Measurements from ENCODE around the gene CHURC1. TPM values are rescaled to one million over a fixed set of nuclear protein-coding genes. Genes with fewer than 3 reads are reported as not detected.

Gene CHURC1
- total RNA-seq, 2 experiments from 2014 or later, result 49.3 to 57.9 TPM

GRCh38 chr14:64918216-64918615 is 4.0 kb downstream of the CHURC1 start:
- no peak overlapping the region for H3K4me3 Mint-ChIP-seq

DNA sequence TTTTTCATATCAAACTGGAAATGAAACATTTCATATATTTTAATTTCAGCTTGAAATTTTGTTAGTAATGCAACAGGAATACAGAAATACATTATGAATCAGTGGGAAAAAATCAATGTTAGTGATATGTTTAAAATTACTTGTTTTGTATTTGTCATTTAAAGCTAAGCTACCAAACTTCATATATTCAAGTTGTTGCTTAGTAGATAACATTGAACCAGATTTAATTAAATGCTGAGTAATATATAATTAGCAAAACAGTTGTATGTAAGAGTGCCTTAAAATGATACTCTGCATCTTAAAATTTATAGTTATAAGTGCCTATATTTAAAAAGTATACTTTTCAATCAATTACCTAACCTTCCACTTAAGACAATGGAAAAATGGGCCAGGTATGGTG is 5.0 kb downstream of the CHURC1 start:
- Mint-ChIP-seq H3K9me3 (ENCODE audit: low read depth) (no peaks in the 10 kb centered on the region), H3K27ac (no peak overlapping the region), H3K36me3 (peaks cover 45% of the 10 kb centered on the region), H3K4me3 (no peak overlapping the region), H3K4me1 (peaks cover 49% of the 10 kb centered on the region), H3K27me3 (no peaks in the 10 kb centered on the region)
- ATAC-seq, result no peak
- CTCF ChIA-PET, result no interaction called here
- DNase-seq, result no peak

More at GRCh38 chr14:64918216-64918615, 4.0 kb downstream of the CHURC1 start:
- peaks cover 51% of the 10 kb centered on the region for H3K4me1 Mint-ChIP-seq
- no peak overlapping the region for H3K27ac Mint-ChIP-seq
- H3K27me3 Mint-ChIP-seq, result no peaks in the 10 kb centered on the region
- CTCF ChIA-PET, result interaction anchor here (0.6 kb wide), 1 partner anchor 153 kb away, joined by 3 read pairs; no protein-coding TSS in a partner anchor
- H3K36me3 Mint-ChIP-seq, result peaks cover 39% of the 10 kb centered on the region
- DNase-seq, result no peak
- no peak for ATAC-seq
- H3K9me3 Mint-ChIP-seq (ENCODE audit: low read depth), result no peaks in the 10 kb centered on the region

- CTCF ChIA-PET, result no interaction called here
- ATAC-seq (no peak), DNase-seq (no peak)
- Mint-ChIP-seq H3K27ac (no peak overlapping the region), H3K4me3 (no peak overlapping the region), H3K36me3 (peaks cover 48% of the 10 kb centered on the region), H3K9me3 (ENCODE audit: low read depth) (no peaks in the 10 kb centered on the region), H3K27me3 (no peaks in the 10 kb centered on the region), H3K4me1 (peaks cover 49% of the 10 kb centered on the region)
These were observed 5.4 kb downstream of the CHURC1 start for GRCh38 chr14:64919618-64920017.

- peaks cover 48% of the 10 kb centered on the region for H3K36me3 Mint-ChIP-seq
- no peak overlapping the region for H3K27ac Mint-ChIP-seq
- ATAC-seq, result no peak
- no peak for DNase-seq
- CTCF ChIA-PET, result interaction anchor here (1.0 kb wide), 1 partner anchor 33 kb away, joined by 3 read pairs; no protein-coding TSS in a partner anchor
- no peaks in the 10 kb centered on the region for H3K27me3 Mint-ChIP-seq
- no peaks in the 10 kb centered on the region for H3K9me3 Mint-ChIP-seq (ENCODE audit: low read depth)
- no peak overlapping the region for H3K4me3 Mint-ChIP-seq
- H3K4me1 Mint-ChIP-seq, result peaks cover 42% of the 10 kb centered on the region
These were observed 6.2 kb downstream of the CHURC1 start for GRCh38 chr14:64920465-64920864.

DNA sequence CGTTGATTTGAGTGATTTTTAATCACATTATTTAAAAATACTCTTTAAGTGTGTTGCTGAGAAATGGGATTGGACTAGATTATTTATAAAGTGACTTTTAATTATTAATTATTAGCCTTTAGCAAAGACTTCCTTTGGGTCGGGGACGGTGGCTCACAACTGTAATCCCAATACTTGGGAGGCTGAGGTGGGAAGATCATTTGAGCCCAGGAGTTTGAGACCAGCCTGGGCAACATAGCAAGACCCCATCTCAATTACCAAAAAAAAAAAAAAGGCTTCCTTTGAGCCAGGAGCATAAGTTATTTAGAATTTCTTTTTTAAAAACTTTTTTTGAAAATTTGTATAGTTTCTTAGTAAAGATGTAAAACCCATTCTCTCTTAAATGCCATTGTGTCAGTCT is 8.8 kb downstream of the CHURC1 start:
- no peaks in the 10 kb centered on the region for H3K9me3 Mint-ChIP-seq (ENCODE audit: low read depth)
- peaks cover 48% of the 10 kb centered on the region for H3K36me3 Mint-ChIP-seq
- H3K4me1 Mint-ChIP-seq, result peaks cover 34% of the 10 kb centered on the region
- H3K4me3 Mint-ChIP-seq, result no peak overlapping the region
- H3K27ac Mint-ChIP-seq, result no peak overlapping the region
- H3K27me3 Mint-ChIP-seq, result no peaks in the 10 kb centered on the region
- DNase-seq (no peak), ATAC-seq (no peak)
- CTCF ChIA-PET, result interaction anchor here (1.0 kb wide), 1 partner anchor 17 kb away, joined by 3 read pairs; no protein-coding TSS in a partner anchor

GRCh38 chr14:64926398-64926995 is 12.2 kb downstream of the CHURC1 start:
- CTCF ChIA-PET, result interaction anchor here (1.7 to 2.2 kb wide), 2 partner anchors 11 to 12 kb away, joined by 4 to 11 read pairs; partner anchors contain the start of gene CHURC1
- Mint-ChIP-seq H3K4me1 (peaks cover 29% of the 10 kb centered on the region), H3K9me3 (ENCODE audit: low read depth) (no peaks in the 10 kb centered on the region), H3K27ac (no peak overlapping the region), H3K36me3 (peaks cover 44% of the 10 kb centered on the region), H3K4me3 (no peak overlapping the region), H3K27me3 (no peaks in the 10 kb centered on the region)
- no peak for DNase-seq
- ATAC-seq, result no peak

GRCh38 chr14:64927031-64927430 is 12.8 kb downstream of the CHURC1 start:
- CTCF ChIA-PET, result interaction anchor here (1.2 to 2.2 kb wide), 3 partner anchors 9 to 104 kb away, joined by 3 to 11 read pairs (median 5); partner anchors contain the start of gene CHURC1
- H3K27me3 Mint-ChIP-seq, result no peaks in the 10 kb centered on the region
- no peak for ATAC-seq
- no peak overlapping the region for H3K27ac Mint-ChIP-seq
- H3K36me3 Mint-ChIP-seq, result peaks cover 41% of the 10 kb centered on the region
- H3K4me1 Mint-ChIP-seq, result peaks cover 24% of the 10 kb centered on the region
- no peaks in the 10 kb centered on the region for H3K9me3 Mint-ChIP-seq (ENCODE audit: low read depth)
- DNase-seq, result no peak
- no peak overlapping the region for H3K4me3 Mint-ChIP-seq

DNA sequence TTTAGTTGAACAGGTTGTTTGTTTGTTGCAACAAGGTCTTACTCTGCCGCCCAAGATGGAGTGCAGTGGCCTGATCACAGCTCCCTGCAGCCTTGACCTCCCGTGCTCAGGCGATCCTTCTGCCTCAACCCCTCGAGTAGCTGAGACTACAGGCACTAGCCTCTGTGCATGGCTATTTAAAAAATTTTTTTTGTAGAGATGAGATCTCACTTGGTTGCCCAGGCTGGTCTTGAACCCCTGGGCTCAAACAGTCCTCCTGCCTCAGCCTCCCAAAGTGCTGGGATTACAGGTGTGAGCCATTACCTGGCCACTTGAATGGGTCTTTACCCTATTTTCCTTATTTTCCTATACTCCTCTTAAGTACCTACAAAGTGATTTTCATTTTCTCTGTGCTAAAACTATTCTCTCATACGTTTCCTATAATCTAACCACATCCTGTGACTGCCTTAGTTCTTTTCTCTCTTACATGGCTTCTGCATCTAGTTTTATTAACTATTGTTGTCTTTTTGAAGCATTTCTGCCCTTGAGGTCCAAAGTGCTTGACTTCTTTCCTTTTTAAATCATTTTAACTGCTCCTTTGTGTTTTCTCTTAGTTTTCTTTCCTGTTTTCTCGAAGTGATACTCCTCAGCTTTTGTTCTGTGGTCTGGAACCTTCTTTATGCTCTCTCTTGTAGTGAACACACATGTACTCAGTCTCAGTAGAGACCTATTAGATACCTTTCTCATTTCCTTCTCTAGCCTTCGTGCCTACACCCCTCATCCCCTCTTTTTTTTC is 14.2 kb downstream of the CHURC1 start:
- no peak overlapping the region for H3K4me3 Mint-ChIP-seq
- H3K27me3 Mint-ChIP-seq, result no peaks in the 10 kb centered on the region

GRCh38 chr14:64929014-64929359 is 14.7 kb downstream of the CHURC1 start:
- no peaks in the 10 kb centered on the region for H3K27me3 Mint-ChIP-seq
- H3K4me1 Mint-ChIP-seq, result peaks cover 19% of the 10 kb centered on the region
- no peak overlapping the region for H3K27ac Mint-ChIP-seq
- no peaks in the 10 kb centered on the region for H3K9me3 Mint-ChIP-seq (ENCODE audit: low read depth)
- H3K36me3 Mint-ChIP-seq, result peaks cover 51% of the 10 kb centered on the region
- ATAC-seq, result no peak
- no peak for DNase-seq
- H3K4me3 Mint-ChIP-seq, result no peak overlapping the region
- CTCF ChIA-PET, result interaction anchor here (1.0 kb wide), 1 partner anchor 51 kb away, joined by 3 read pairs; no protein-coding TSS in a partner anchor

More for the DNA sequence above, 14.2 kb downstream of the CHURC1 start:
- ATAC-seq (peak; percentile 83), DNase-seq (no peak)
- no peaks in the 10 kb centered on the region for H3K9me3 Mint-ChIP-seq (ENCODE audit: low read depth)
- peaks cover 51% of the 10 kb centered on the region for H3K36me3 Mint-ChIP-seq
- H3K27ac Mint-ChIP-seq, result no peak overlapping the region
- H3K4me1 Mint-ChIP-seq, result peaks cover 21% of the 10 kb centered on the region
- CTCF ChIA-PET, result interaction anchor here (1.0 to 2.2 kb wide), 6 partner anchors 8 to 105 kb away, joined by 3 to 11 read pairs (median 4); partner anchors contain the start of gene CHURC1

DNA sequence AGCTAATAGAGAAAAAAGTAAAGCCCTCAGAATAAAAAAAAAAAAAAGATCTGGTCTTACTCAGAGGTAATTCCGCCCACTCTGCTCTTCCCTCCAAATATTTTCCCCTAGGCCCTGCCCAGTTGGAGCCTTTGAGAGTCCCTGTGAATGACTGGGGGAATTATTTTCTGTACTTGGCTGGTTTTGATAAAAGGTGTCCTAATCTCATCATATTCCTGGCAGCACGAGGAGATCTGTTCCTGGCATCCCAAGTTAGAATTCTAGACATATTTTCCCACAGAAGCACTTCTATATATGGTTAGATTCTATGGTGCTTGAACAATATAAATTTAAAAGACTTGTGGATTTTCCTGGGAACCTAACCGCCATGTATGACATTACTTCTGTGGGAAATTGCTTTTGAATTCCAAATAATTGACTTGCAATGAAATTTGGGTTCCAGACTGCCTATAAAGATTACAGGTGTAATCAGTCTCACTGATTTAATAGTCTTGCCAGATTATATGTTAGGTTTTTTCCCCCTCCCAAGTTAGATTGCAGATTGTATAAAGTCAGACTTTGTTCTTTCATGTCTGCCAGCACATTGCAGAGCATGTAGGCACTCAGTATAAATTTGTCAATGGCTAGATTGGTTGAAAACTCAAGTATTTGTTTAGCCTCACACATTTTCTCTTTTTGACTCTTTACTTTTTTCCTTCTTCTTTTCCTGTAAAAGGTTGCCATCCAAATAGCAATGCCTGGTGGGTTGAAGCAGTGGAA is 16.0 kb downstream of the CHURC1 start:
- Mint-ChIP-seq H3K36me3 (peaks cover 50% of the 10 kb centered on the region), H3K27ac (no peak overlapping the region), H3K9me3 (ENCODE audit: low read depth) (no peaks in the 10 kb centered on the region), H3K4me3 (no peak overlapping the region), H3K27me3 (no peaks in the 10 kb centered on the region), H3K4me1 (peaks cover 26% of the 10 kb centered on the region)
- CTCF ChIA-PET, result interaction anchor here (1.5 kb wide), 1 partner anchor 19 kb away, joined by 7 read pairs; no protein-coding TSS in a partner anchor
- DNase-seq (no peak), ATAC-seq (no peak)

GRCh38 chr14:64931123-64931522 is 16.9 kb downstream of the CHURC1 start:
- ATAC-seq, result no peak
- no peak for DNase-seq
- Mint-ChIP-seq H3K36me3 (peaks cover 49% of the 10 kb centered on the region), H3K4me3 (no peak overlapping the region), H3K4me1 (peaks cover 30% of the 10 kb centered on the region), H3K27me3 (no peaks in the 10 kb centered on the region), H3K27ac (no peak overlapping the region), H3K9me3 (ENCODE audit: low read depth) (no peaks in the 10 kb centered on the region)
- CTCF ChIA-PET, result interaction anchor here (1.5 kb wide), 1 partner anchor 20 kb away, joined by 7 read pairs; no protein-coding TSS in a partner anchor

- peaks cover 41% of the 10 kb centered on the region for H3K36me3 Mint-ChIP-seq
- DNase-seq (no peak), ATAC-seq (no peak)
- H3K9me3 Mint-ChIP-seq (ENCODE audit: low read depth), result no peaks in the 10 kb centered on the region
- H3K4me3 Mint-ChIP-seq, result no peak overlapping the region
- peaks cover 22% of the 10 kb centered on the region for H3K4me1 Mint-ChIP-seq
- no peak overlapping the region for H3K27ac Mint-ChIP-seq
- H3K27me3 Mint-ChIP-seq, result no peaks in the 10 kb centered on the region
- CTCF ChIA-PET, result interaction anchor here (1.5 kb wide), 1 partner anchor 21 kb away, joined by 7 read pairs; no protein-coding TSS in a partner anchor
These were observed 18.0 kb downstream of the CHURC1 start for GRCh38 chr14:64932231-64932630.

GRCh38 chr14:64934338-64934929 is 20.2 kb downstream of the CHURC1 start:
- H3K36me3 Mint-ChIP-seq, result peaks cover 43% of the 10 kb centered on the region
- peaks cover 26% of the 10 kb centered on the region for H3K4me1 Mint-ChIP-seq
- ATAC-seq, result no peak

More at GRCh38 chr14:64934338-64934929, 20.2 kb downstream of the CHURC1 start:
- Mint-ChIP-seq H3K27me3 (no peaks in the 10 kb centered on the region), H3K4me3 (no peak overlapping the region), H3K27ac (peak overlapping the region; percentile 0), H3K9me3 (ENCODE audit: low read depth) (no peaks in the 10 kb centered on the region)
- no peak for DNase-seq
- CTCF ChIA-PET, result interaction anchor here (0.6 kb wide), 1 partner anchor 265 kb away, joined by 3 read pairs; no protein-coding TSS in a partner anchor

Measured in activated CD8-positive, alpha-beta memory T cell treated with anti-CD3 and anti-CD28 coated beads, Interleukin-2, amount 10 ng/mL, durations not matched to agents 7 days and 5 days (primary cell).